Calu3 (cell line): ENCODE measurements around the gene LGALS8. TPM values are rescaled to one million over a fixed set of nuclear protein-coding genes. Genes with fewer than 3 reads are reported as not detected.

Source experiments
- BruUV-seq: library from RNA; stranded (reverse); fragments of 400-500 nt; replicated peaks from 2 replicates; lab custom pipeline; 2021; lab: Mats Ljungman, UMichigan
- CTCF ChIA-PET: fragments of 300-600 bp; sonication (Branson Sonifier 250); formaldehyde crosslinking; loops from one replicate; lab custom pipeline; 2022; ENCODE audit warnings: antibody characterized with exemption; lab: Charles Lee
- DNase-seq: peaks from one replicate; pipeline ENCODE4 v3.0.0; 2022
- H3K27ac Mint-ChIP-seq: one replicate; pipeline ENCODE4 v1.8.0; 2022; ENCODE audit warnings: mixed read lengths; ENCODE audit not compliant: unreplicated experiment
- H3K27me3 Mint-ChIP-seq: one replicate; pipeline ENCODE4 v1.8.0; 2022; ENCODE audit warnings: mixed read lengths; ENCODE audit not compliant: unreplicated experiment
- H3K36me3 Mint-ChIP-seq: one replicate; pipeline ENCODE4 v1.8.0; 2022; ENCODE audit warnings: mild to moderate bottlenecking, moderate library complexity, mixed read lengths; ENCODE audit not compliant: insufficient read depth, unreplicated experiment
- H3K4me1 Mint-ChIP-seq: one replicate; pipeline ENCODE4 v1.8.0; 2022; ENCODE audit warnings: mild to moderate bottlenecking, low read depth, mixed read lengths; ENCODE audit not compliant: unreplicated experiment
- H3K4me3 Mint-ChIP-seq: one replicate; pipeline ENCODE4 v1.8.0; 2022; ENCODE audit warnings: mild to moderate bottlenecking, low read depth, moderate library complexity, mixed read lengths; ENCODE audit not compliant: unreplicated experiment
- H3K9me3 Mint-ChIP-seq: one replicate; pipeline ENCODE4 v1.8.0; 2022; ENCODE audit warnings: low read depth, mixed read lengths; ENCODE audit not compliant: unreplicated experiment
- CTCF ChIP-seq: fragments of 200-600 bp; IDR thresholded peaks from one replicate; pipeline ENCODE4 v1.8.0; 2022; ENCODE audit warnings: antibody characterized with exemption; ENCODE audit not compliant: unreplicated experiment
- intact Hi-C: fragments of 100-400 bp; cut with micrococcal nuclease; formaldehyde crosslinking; loops from one replicate; pipeline ENCODE4 v1.10.0; 2022; ENCODE audit not compliant: unreplicated experiment
- total RNA-seq: library from RNA; stranded (reverse); gene quantifications from 2 replicates; pipeline ENCODE4 v1.2.3, GENCODE V29; 2022

Gene LGALS8
- total RNA-seq, 1 experiment from 2014 or later: 46.5 TPM

GRCh38 chr1:236524895-236525184, 1.1 kb downstream of the LGALS8 start:
- BruUV-seq: no TSS peak

GRCh38 chr1:236526079-236526478, 2.3 kb downstream of the LGALS8 start:
- no TSS peak for BruUV-seq
- no peak for TF ChIP-seq CTCF
- Mint-ChIP-seq H3K36me3 (peaks cover 24% of the 10 kb centered on the region), H3K4me1 (no peaks in the 10 kb centered on the region), H3K9me3 (no peaks in the 10 kb centered on the region), H3K27me3 (no peaks in the 10 kb centered on the region), H3K4me3 (no peak overlapping the region), H3K27ac (no peak overlapping the region)
- CTCF ChIA-PET: no interaction called here
- intact Hi-C loops: no loop called here
- DNase-seq: no peak

More at GRCh38 chr1:236524895-236525184, 1.1 kb downstream of the LGALS8 start:
- Mint-ChIP-seq H3K27me3 (no peaks in the 10 kb centered on the region), H3K27ac (peak overlapping the region; percentile 92), H3K36me3 (peaks cover 24% of the 10 kb centered on the region), H3K9me3 (no peaks in the 10 kb centered on the region), H3K4me1 (no peaks in the 10 kb centered on the region), H3K4me3 (peak overlapping the region; percentile 93)
- DNase-seq: no peak
- no peak for TF ChIP-seq CTCF
- CTCF ChIA-PET: no interaction called here
- intact Hi-C loops: loop anchor here (5.0 kb wide), 1 partner anchor 133 kb away; the partner anchor contains the start of gene EDARADD

- Mint-ChIP-seq H3K4me1 (peaks cover 22% of the 10 kb centered on the region), H3K9me3 (no peaks in the 10 kb centered on the region), H3K36me3 (peaks cover 24% of the 10 kb centered on the region), H3K27ac (no peak overlapping the region), H3K4me3 (no peak overlapping the region), H3K27me3 (no peaks in the 10 kb centered on the region)
- CTCF ChIA-PET: no interaction called here
- DNase-seq: no peak
- intact Hi-C loops: loop anchor here (5.0 kb wide), 1 partner anchor 38 kb away; no protein-coding TSS in a partner anchor
- BruUV-seq: no TSS peak
- TF ChIP-seq CTCF: no peak
Measured at GRCh38 chr1:236530286-236530685, 6.5 kb downstream of the LGALS8 start.

- no peaks in the 10 kb centered on the region for H3K27me3 Mint-ChIP-seq
- intact Hi-C loops: loop anchor here (1.0 to 5.0 kb wide), 2 partner anchors 39 to 428 kb away; no protein-coding TSS in a partner anchor
- H3K4me1 Mint-ChIP-seq: peaks cover 22% of the 10 kb centered on the region
- CTCF ChIA-PET: interaction anchor here (1.9 kb wide), 1 partner anchor 28 kb away, joined by 5 read pairs; no protein-coding TSS in a partner anchor
- no peak for TF ChIP-seq CTCF
- no peak overlapping the region for H3K27ac Mint-ChIP-seq
- no TSS peak for BruUV-seq
- no peak overlapping the region for H3K4me3 Mint-ChIP-seq
- H3K36me3 Mint-ChIP-seq: peaks cover 24% of the 10 kb centered on the region
- DNase-seq: no peak
- H3K9me3 Mint-ChIP-seq: no peaks in the 10 kb centered on the region
Measured at GRCh38 chr1:236530959-236531358, 7.2 kb downstream of the LGALS8 start.
